HepG2 (cell line): ENCODE data around the gene YY1. TPM values are rescaled to one million over a fixed set of nuclear protein-coding genes. Genes with fewer than 3 reads are reported as not detected.
A peak's percentile ranks its signal among the peaks of the same experiment; 100 is the strongest.

Source experiments
- ISL2 ChIP-seq: sonication (generic); formaldehyde crosslinking; IDR thresholded peaks from 2 replicates; pipeline ENCODE4 v1.5.0; 2020; ENCODE audit warnings: missing genetic modification reagents
- KAT7 ChIP-seq: IDR thresholded peaks from 2 replicates; pipeline ENCODE4 v1.6.1; 2018; ENCODE audit warnings: borderline replicate concordance, missing compliant biosample characterization
- KDM2A ChIP-seq: sonication (generic); formaldehyde crosslinking; IDR thresholded peaks from 2 replicates; pipeline ENCODE4 v1.4.0; 2020; ENCODE audit warnings: low read depth, missing genetic modification reagents, borderline replicate concordance
- ZBTB40 ChIP-seq, 2 experiments: fragments of 450-650 bp in 1 of 2; sonication (generic) in 1 of 2; formaldehyde crosslinking in 1 of 2; IDR thresholded peaks; 2 replicates each; pipeline versions ENCODE4 v1.6.1 to v1.8.0; 2016 to 2022; ENCODE audit warnings: antibody characterized with exemption in 1 of 2, mild to moderate bottlenecking in 1 of 2, missing genetic modification reagents in 1 of 2
- ZNF232 ChIP-seq: sonication (generic); formaldehyde crosslinking; IDR thresholded peaks from 2 replicates; pipeline ENCODE4 v1.4.0; 2020; ENCODE audit warnings: missing genetic modification reagents, borderline replicate concordance
- ZNF501 ChIP-seq: sonication (generic); formaldehyde crosslinking; IDR thresholded peaks from 2 replicates; pipeline ENCODE4 v1.5.1; 2020; ENCODE audit warnings: mild to moderate bottlenecking, moderate library complexity, missing genetic modification reagents
- ZNF558 ChIP-seq: sonication (generic); formaldehyde crosslinking; IDR thresholded peaks from 2 replicates; pipeline ENCODE4 v1.9.0; 2022; ENCODE audit warnings: mild to moderate bottlenecking, missing genetic modification reagents, borderline replicate concordance
- ZNF687 ChIP-seq: sonication (generic); formaldehyde crosslinking; IDR thresholded peaks from 2 replicates; pipeline ENCODE4 v1.5.1; 2020; ENCODE audit warnings: mild to moderate bottlenecking, missing genetic modification reagents, moderate library complexity
- ZNF782 ChIP-seq: sonication (generic); formaldehyde crosslinking; IDR thresholded peaks from 2 replicates; pipeline ENCODE4 v1.4.0; 2020; ENCODE audit warnings: missing genetic modification reagents, mild to moderate bottlenecking, borderline replicate concordance
- polyA plus RNA-seq, 8 experiments: library from polyadenylated mRNA; depleted of rRNA in 3 of 8; stranded (reverse) in 7 of 8; unstranded in 1 of 8; fragments of >200 nt; fragmentation: Illumina TruSeq in 4 of 8; extraction: Trizol in 4 of 8; gene quantifications; 2 replicates each; pipeline versions ENCODE4 v1.2.1 to v1.2.3, GENCODE V29; 2011 to 2016; ENCODE audit warnings: low read depth in 4 of 8, missing spikeins in 1 of 8, mixed read lengths in 1 of 8; ENCODE audit not compliant: insufficient read depth in 1 of 8
- total RNA-seq, 5 experiments: library from RNA; depleted of rRNA; stranded (reverse); fragments of >200 nt; fragmentation: Illumina TruSeq; extraction: Trizol; gene quantifications; 2 replicates each; pipeline ENCODE4 v1.2.3, GENCODE V29; 2016; ENCODE audit warnings: low read depth in 1 of 5
- TF ChIP-seq, protein P1 (sequence below), 2 experiments: sonication (generic) in 1 of 2; formaldehyde crosslinking in 1 of 2; IDR thresholded peaks; 2 replicates each; pipeline versions ENCODE4 v1.4.0 to v1.6.1; 2018 to 2020; ENCODE audit warnings: missing genetic modification reagents in 2 of 2, borderline replicate concordance in 1 of 2, low read depth in 1 of 2, mild to moderate bottlenecking in 1 of 2, missing biosample characterization in 1 of 2

Gene YY1
- total and polyA plus RNA-seq, 2 of the 13 experiments (the other 11 are each of a cell fraction or from before 2014, with no cell fraction given), result 29.4 to 68.1 TPM

DNA sequence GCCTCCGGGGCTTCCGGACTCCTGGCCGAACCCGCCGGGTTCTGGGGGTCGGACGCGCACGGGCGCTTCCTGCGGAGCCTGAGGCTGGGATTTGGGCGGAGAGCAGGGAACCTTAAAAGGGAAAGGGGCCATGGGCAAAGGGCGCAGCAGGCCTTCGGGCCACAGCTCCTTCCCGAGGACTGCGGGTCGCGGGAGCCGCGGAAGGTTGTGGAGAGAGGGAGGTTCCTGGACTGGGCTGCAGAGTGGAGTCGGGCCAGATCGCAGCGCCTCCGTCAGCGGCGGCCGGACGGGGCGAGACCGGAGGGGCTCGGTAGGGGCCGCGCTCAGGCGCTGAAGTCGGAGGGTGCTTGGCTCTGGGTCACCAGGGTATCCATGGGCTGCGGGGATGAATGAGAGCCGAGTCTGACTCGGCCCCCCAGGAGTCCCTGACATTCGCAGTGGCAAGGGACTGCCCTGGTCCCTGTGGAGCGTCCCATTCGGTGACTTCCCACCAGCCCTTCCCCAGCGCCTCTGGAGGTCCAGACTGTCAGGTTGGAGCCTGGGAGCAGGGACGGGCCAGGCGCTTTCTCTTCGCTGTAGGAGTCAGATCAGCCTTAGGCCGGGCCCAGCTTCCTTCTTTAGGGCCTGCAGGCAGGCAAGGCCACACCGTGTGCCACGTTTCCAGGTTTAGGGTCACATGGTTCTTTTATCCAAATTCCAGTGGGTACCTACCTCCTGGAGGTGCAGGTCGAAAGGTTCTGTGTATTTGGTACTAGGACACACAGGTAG, 68.2 kb downstream of the YY1 start (continued):
- TF ChIP-seq, protein P1, sequence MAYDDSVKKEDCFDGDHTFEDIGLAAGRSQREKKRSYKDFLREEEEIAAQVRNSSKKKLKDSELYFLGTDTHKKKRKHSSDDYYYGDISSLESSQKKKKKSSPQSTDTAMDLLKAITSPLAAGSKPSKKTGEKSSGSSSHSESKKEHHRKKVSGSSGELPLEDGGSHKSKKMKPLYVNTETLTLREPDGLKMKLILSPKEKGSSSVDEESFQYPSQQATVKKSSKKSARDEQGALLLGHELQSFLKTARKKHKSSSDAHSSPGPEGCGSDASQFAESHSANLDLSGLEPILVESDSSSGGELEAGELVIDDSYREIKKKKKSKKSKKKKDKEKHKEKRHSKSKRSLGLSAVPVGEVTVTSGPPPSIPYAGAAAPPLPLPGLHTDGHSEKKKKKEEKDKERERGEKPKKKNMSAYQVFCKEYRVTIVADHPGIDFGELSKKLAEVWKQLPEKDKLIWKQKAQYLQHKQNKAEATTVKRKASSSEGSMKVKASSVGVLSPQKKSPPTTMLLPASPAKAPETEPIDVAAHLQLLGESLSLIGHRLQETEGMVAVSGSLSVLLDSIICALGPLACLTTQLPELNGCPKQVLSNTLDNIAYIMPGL (CRISPR knock-in tag; IDR thresholded peaks at IDR 0.05; ENCODE audit: borderline replicate concordance in 1 of 2, low read depth in 1 of 2), result peak; percentile 10 to 39; a peak in 1 of 4 replicates
- TF ChIP-seq ISL2 (CRISPR knock-in tag) (peak; percentile 11; the same call in 1 of the 2 replicates), ZNF232 (CRISPR knock-in tag) (no peak), ZNF501 (CRISPR knock-in tag) (0 out of 2 replicates have a peak, but pooled peaks have one; percentile 67), KAT7 (0 out of 2 replicates have a peak, but pooled peaks have one; percentile 20), ZNF558 (CRISPR knock-in tag) (0 out of 2 replicates have a peak, but pooled peaks have one; percentile 33), ZNF782 (CRISPR knock-in tag) (0 out of 2 replicates have a peak, but pooled peaks have one; percentile 15), ZNF687 (CRISPR knock-in tag) (peak; percentile 66), ZBTB40 (IDR thresholded peaks at IDR 0.05) (no peak), ZBTB40 (CRISPR knock-in tag; IDR thresholded peaks at IDR 0.05) (peak; percentile 54), KDM2A (CRISPR knock-in tag) (peak; percentile 15; the same call in 1 of the 2 replicates)
